NCI-H1694 treated with DMSO at 0.1 percent for 48 hours (cell line): ENCODE measurements around the gene GPR132.

Experiments used
- DNase-seq: peaks from one replicate; lab custom pipeline; 2025; lab: John Stamatoyannopoulos, UW

GPR132 gene

DNA sequence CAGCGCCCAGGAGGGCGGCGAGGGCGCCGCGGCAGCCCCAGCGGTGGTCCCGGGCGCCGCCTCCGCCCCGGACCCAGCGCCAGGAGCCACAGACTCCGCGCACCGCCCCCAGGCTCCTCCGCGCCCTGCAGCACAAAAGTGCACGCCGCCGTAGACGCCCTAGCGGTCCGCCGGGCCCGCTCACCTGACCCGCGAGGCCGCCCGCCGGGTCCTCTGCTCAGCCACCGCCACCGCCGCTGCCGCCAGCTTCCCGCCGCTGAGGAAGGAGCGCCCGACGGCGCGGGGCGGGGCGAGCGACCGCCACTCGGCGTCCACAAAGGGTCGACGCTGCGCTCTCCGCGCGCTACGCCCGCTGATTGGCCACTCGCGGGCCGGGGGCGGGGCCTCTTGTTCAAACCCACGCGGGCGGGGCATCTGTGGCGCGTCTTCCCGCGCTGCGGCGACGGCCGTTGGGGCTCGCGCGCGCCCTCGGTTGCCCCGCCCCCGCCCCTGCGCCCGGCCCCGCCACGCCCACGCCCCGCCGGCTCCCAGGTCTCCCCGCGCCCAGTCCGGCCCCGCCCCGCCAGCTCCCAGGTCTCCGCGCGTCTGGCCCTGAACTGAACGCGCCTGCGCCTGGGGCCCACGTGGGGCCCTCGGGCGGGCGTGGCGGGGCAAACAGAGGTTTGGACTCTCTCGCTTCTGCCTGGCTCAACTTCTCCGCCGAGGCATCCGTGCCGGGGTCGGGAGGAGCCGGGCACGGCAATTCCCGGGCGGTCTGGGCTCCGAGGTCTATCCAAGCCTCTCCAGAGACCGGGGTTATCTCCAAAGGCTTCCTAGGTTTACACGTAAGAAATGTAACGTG, 44.2 kb downstream of the GPR132 start, which contains the start of gene CDCA4:
CDCA4 (minus strand) TSS at position 269 of the 841 bp plus-strand sequence. CDS start 9,154 bp downstream, outside the sequence.
- DNase-seq, result peak; percentile 99

DNA sequence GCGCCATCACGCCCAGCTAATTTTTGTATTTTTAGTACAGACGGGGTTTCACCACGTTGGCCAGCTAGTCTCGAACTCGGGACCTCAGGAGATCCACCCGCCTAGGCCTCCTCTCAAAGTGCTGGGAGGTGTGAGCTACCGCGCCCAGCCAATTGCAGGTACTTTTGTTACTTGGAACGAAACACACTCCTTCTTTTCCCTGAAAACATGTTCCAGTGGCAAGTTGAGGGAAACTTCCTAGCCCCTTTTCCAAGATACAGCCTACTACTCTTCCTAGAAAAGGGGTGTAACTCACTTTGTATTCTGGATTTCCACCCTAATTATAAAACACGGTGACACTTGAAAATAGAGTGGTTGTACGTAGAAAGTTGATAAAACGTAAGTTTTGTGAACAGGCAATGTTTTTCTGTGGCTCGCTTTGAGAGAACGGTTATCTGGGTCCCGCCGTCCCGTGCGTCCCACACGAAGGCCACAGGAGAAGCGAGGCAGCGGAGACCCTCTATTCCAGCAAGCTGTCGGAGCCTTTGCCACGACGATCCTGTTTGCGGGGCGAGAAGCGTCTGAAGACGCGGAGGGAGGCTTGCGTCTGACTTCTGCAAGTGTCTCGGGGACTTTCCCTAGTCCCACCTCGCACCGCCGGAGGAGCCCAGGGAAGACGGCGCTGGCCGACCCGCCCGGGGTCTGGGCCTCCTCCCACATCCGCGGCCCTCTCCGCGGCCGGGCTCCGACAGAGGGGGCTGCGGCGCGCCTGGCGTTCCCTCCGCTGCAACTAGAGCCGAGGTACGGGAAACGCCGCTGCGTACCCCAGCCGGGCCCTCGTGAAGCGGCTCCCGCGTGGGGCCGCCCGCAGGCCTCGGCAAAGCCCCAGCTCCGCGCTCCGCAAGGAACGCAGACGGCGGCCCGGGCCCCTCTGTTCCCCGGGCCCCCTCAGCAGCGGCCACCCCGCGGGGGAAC, 45.1 kb downstream of the GPR132 start:
- DNase-seq, result no peak

DNA sequence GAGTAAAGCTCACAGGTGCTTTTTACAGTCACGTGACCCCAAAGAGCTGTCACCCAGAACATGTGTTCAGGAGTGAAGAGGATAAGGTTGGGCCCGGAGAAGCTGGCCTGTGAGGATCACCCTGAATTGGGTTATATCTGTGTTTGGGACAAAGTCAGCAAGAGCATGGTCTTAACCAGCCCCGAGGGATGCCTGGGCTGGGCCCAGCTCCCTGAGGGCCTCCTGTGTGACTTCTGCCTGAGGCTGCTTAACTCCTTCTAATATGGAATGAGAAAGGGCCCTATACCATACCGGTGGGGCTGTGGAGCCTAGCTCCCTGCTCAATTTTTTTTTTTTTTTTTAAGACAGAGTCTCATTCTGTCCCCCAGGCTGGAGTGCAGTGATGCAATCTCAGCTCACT, 46.8 kb downstream of the GPR132 start:
- DNase-seq, result no peak

DNA sequence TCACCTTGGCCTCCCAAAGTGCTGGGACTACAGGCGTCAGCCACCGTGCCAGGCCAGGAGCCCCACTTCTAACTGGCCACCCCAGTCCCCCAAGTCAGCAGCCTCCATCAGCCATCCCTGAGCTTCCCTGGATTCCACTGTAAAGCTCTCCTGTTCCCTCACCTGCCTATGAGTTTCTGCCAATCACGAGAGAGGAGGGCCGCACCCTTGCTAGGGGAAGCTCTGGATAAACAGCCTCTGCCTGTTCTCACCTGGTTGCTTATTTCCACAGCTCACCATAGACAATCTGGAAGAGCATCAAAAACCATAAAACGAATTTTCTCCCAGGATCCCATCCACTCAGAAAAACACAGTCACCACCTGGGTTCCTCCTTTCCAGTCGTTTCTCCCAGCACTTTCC, 49.3 kb downstream of the GPR132 start:
- no peak for DNase-seq

- no peak for DNase-seq
These were observed 50.0 kb downstream of the GPR132 start for GRCh38 chr14:105015242-105015641.

GRCh38 chr14:105014631-105015030, 50.6 kb downstream of the GPR132 start:
- DNase-seq, result no peak

DNA sequence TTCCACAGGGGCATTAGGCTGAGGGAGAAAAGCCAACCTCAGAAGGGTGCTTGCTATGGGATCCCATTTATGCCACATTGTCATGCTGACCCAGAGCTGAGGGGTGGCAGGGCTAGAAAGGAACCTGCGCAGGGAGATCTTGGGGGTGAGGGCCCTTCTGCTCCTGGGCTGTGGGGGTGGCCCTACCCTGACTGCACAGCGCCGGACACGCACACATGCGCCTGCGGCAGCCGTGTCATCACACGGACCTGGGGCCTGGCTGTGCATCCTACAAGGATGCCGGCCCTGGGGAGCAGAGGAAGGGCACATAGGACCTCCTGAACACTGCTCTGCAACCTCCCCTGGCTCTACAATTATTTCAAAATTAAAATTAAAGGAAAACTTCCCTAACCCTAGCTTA, 51.2 kb downstream of the GPR132 start:
- no peak for DNase-seq

DNA sequence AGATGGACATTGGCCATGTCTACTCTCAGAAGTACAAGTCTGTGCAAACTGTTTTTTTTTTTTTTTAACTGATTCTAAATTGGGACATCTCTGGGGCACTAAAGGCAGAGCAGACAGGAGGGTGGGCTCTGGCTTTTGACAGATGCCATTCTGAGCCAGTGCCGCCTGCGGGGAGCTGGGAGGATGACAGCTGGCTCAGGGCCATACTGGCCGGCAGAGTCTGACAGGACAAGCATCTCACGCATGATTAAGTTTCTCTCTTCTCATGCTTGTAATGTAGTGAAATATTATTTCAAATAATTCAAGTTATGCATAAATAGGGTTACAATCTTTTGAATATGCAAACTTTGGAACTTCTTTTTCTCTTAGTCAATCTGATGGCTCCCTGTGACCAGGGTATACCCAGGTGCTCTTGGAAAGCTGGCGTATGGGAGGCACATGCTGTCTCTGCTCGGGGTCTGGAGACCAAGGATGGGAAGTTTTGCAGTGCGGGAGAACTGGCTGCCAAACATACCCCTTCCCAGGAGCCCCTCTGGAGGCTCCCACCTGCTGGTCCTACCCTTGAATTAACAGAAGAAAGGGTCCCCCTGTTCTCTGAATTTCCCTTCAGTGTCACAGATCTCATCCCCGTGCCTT, 52.0 kb downstream of the GPR132 start:
- DNase-seq, result peak; percentile 94

DNA sequence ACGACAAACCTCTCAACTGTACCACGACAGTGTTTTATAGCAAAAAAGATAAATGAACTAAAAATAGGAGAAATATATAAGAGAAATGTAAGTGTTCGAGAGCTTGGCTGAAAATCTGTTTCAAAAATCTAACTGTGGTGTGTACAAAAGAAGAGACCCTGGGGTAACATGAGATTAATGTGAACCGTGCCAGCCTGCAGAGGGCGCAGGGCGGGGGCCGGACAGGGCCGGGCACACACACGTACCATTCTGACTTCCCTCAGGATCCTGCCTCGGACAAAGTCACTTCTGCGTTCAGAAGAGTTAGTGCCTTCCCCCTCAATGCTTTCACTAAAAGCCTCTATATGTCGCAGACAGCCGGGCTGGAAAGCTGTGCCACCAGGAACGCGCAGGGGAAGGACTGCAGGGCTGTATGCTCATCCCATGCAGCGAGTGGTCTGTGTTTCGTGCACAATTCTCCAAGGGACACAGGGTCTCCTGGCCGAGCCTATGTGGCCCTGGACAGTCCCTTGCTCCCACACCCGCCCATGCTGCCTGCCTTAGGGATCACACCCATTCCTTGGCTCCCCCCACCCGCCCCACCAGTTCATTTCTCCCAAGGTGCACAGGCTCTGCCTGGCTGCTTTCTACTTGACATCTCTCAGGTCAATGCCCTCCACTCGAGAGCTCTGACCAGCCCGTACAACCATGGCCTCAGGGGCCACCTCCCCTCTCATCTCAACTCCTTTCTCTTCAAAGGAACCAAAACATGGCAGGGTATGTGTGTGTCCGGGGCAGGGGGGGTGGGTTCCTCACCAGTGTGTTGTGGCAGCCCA, 52.9 kb downstream of the GPR132 start:
- DNase-seq, result no peak

- DNase-seq, result no peak
These were observed 53.8 kb downstream of the GPR132 start for GRCh38 chr14:105011312-105011990.

- DNase-seq, result no peak
These were observed 54.3 kb downstream of the GPR132 start for GRCh38 chr14:105010891-105011291.

DNA sequence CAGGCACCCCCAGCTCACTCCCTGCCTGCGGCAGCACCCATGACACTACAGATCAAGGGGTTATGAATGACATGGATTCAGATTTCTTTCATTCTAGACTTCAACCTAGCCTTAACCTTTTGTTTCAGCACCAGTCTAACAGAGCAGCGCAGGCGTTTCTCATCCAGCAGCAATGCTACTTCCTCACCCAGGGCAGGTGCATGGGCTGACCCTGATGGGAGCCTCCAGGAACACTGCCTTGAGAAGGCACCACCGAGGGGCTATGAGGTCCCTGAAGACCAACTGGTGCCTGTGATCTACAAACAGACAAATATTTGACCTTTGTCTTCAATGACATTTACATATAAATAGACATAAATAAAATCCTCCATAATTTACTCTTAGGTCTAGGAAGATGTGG, 55.1 kb downstream of the GPR132 start:
- DNase-seq, result no peak

- no peak for DNase-seq
These were observed 57.5 kb downstream of the GPR132 start for GRCh38 chr14:105007593-105008264.

DNA sequence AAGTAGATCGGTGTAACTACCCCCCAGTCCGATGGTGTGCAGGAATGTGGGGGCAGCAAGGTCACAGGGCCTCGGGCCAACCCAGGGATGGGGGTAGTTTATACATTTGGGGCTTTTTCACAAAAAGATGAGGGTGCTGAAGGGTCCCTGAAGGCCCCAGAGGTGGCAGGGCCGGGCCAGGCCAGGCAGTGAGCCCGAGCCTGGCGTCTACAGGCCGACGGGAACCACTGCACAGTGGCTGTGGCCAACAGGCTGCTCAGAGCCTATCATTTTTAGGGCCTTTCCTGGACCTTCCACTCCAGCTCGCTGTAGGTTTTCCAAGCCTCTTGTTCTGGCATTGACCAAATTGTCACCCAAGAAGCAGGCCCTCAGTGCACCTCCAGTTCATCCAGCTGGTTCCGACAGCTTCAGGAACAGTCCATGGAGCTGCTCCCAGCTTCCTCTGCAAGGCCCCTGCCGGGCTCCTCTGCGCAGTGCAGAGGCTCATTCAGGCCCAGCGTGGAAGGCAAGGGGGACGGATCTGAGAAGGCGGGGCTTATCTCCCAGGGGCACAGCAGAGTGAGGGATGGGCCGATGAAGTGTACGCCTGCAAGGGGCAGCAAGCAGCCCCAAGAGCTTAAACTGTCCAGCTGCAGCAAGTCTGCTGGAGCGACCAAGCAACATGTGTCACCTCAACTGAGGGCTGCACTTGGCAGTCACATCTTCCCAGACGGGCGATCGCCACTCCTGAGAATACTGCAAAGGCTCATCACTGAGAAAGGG, 58.2 kb downstream of the GPR132 start:
- no peak for DNase-seq

- no peak for DNase-seq
These were observed 59.0 kb downstream of the GPR132 start for GRCh38 chr14:105005929-105006830.

GRCh38 chr14:105005329-105005928, 59.8 kb downstream of the GPR132 start:
- no peak for DNase-seq
